ENCODE data around the gene MRPL33.

DNA sequence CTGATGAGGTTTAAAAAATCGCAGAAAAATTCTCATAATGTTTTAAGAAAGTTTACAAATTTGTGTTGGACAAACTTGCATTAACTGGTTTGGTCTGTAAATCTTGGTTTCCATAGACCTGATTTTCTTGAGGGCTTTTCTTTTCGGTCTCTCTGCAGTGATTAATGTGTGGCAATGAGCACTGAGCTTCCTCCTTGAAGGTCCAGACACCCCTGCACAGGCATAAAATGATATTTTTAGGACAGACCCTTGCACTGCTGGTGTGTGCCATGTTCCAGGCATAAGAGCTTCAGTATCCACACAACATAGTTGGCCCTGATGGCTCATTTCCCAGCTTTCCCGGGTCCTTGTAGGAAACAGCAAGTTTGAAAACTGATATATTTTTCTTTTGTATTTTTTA, 33.7 kb downstream of the MRPL33 start:
- no peak for TF ChIP-seq CTCF (IDR thresholded peaks at IDR 0.05)
- TF ChIP-seq EP300 (IDR thresholded peaks at IDR 0.05), result no peak

Measured in gastroesophageal sphincter (tissue), 3 donors.